NB4 (cell line): ENCODE data around the gene RPL38.

Experiments
- MYC ChIP-seq: IDR thresholded peaks from 2 replicates; pipeline ENCODE4 v1.6.1; 2011; ENCODE audit warnings: low read depth, low read length
- TF ChIP-seq, protein P1 (sequence below): IDR thresholded peaks from 2 replicates; pipeline ENCODE4 v1.6.1; 2011; ENCODE audit warnings: low read depth, low read length

DNA sequence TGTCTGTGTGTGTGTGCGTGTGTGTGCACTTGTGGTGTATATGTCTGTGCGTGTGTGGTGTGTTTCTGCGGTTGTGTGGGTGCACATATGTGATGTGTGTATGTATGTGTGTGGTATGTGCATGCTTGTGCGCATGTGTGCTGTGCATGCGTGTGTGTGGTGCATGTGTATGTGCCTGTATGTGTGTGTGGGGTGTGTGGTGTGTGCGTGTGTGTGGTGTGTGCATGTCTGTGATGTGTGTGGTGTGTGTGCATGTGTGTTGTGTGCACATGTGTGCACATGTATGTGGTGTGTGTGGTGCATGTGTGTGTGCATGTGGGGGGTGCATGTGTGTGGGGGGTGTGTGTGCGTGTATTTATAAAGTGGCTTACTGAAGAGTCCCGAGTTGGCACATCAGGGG lies 47.6 kb downstream of the RPL38 start:
- TF ChIP-seq, protein P1, sequence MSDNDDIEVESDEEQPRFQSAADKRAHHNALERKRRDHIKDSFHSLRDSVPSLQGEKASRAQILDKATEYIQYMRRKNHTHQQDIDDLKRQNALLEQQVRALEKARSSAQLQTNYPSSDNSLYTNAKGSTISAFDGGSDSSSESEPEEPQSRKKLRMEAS, result no peak
- TF ChIP-seq MYC, result no peak
